AG04450 (cell line): ENCODE results near the gene KRT4. TPM values are rescaled to one million over a fixed set of nuclear protein-coding genes. Genes with fewer than 3 reads are reported as not detected.

ENCODE experiments used
- CTCF ChIA-PET: fragments of 300-600, 350-600 bp; formaldehyde crosslinking; extraction: SDS; loops from one replicate; lab custom pipeline; 2022; ENCODE audit warnings: antibody characterized with exemption, inconsistent platforms; lab: Charles Lee
- POLR2A ChIA-PET: fragments of 350-600 bp; formaldehyde crosslinking; extraction: SDS; loops from one replicate; lab custom pipeline; 2021; ENCODE audit warnings: antibody characterized with exemption, inconsistent platforms; lab: Yijun Ruan, JAX
- DNase-seq: peaks from one replicate; pipeline ENCODE4 v3.0.0-alpha.2; 2011; ENCODE audit warnings: low read depth, low spot score
- H3K27ac ChIP-seq: one replicate; pipeline ENCODE4 v1.5.1; 2012; ENCODE audit warnings: low read depth, low read length, control low read depth
- H3K27me3 ChIP-seq: one replicate; pipeline ENCODE4 v1.6.0; 2012; ENCODE audit warnings: low read length; ENCODE audit not compliant: control insufficient read depth, insufficient read depth
- H3K4me3 ChIP-seq: 2 replicates; pipeline ENCODE4 v1.5.1; 2011; ENCODE audit warnings: mild to moderate bottlenecking, low read depth, low read length, control low read depth
- H3K9me3 ChIP-seq: 2 replicates; pipeline ENCODE4 v1.5.1; 2012; ENCODE audit warnings: low read length; ENCODE audit not compliant: control insufficient read depth, insufficient read depth
- CTCF ChIP-seq: IDR thresholded peaks from 2 replicates; pipeline ENCODE4 v1.5.1; 2011; ENCODE audit warnings: low read depth, low read length, control low read depth, inconsistent platforms
- polyA plus RNA-seq: library from polyadenylated mRNA; depleted of rRNA; stranded (reverse); fragments of >200 nt; gene quantifications from 2 replicates; pipeline ENCODE4 v1.2.3, GENCODE V29; 2011

Gene KRT4
- polyA plus RNA-seq, 1 experiment = 0.16 TPM

- ChIA-PET POLR2A (no interaction called here), CTCF (no interaction called here)
- H3K27me3 ChIP-seq = peaks cover 20% of the 10 kb centered on the region
Measured at GRCh38 chr12:52810554-52810953, 3.4 kb downstream of the KRT4 start.

GRCh38 chr12:52809166-52809565 is 4.8 kb downstream of the KRT4 start:
- no peak for TF ChIP-seq CTCF
- Histone ChIP-seq H3K27ac (no peak overlapping the region), H3K27me3 (peaks cover 18% of the 10 kb centered on the region), H3K9me3 (no peaks in the 10 kb centered on the region), H3K4me3 (no peak overlapping the region)
- ChIA-PET POLR2A (no interaction called here), CTCF (no interaction called here)
- no peak for DNase-seq

More at GRCh38 chr12:52810554-52810953, 3.4 kb downstream of the KRT4 start:
- Histone ChIP-seq H3K9me3 (no peaks in the 10 kb centered on the region), H3K27ac (no peak overlapping the region), H3K4me3 (no peak overlapping the region)
- DNase-seq = no peak
- TF ChIP-seq CTCF = no peak

- Histone ChIP-seq H3K4me3 (no peak overlapping the region), H3K27ac (no peak overlapping the region), H3K9me3 (no peaks in the 10 kb centered on the region), H3K27me3 (peaks cover 15% of the 10 kb centered on the region)
- TF ChIP-seq CTCF = no peak
- ChIA-PET POLR2A (no interaction called here), CTCF (no interaction called here)
- DNase-seq = no peak
Measured at GRCh38 chr12:52808573-52809160, 5.2 kb downstream of the KRT4 start.

GRCh38 chr12:52807544-52808470 is 6.1 kb downstream of the KRT4 start:
- no peak for DNase-seq
- ChIA-PET CTCF (no interaction called here), POLR2A (no interaction called here)
- H3K9me3 ChIP-seq = no peaks in the 10 kb centered on the region
- H3K27ac ChIP-seq = no peak overlapping the region
- H3K27me3 ChIP-seq = peaks cover 12% of the 10 kb centered on the region
- no peak overlapping the region for H3K4me3 ChIP-seq
- no peak for TF ChIP-seq CTCF

- CTCF ChIA-PET = no interaction called here
- Histone ChIP-seq H3K9me3 (no peaks in the 10 kb centered on the region), H3K4me3 (no peak overlapping the region), H3K27ac (no peak overlapping the region), H3K27me3 (peaks cover 15% of the 10 kb centered on the region)
- no peak for TF ChIP-seq CTCF
- POLR2A ChIA-PET = no interaction called here
- no peak for DNase-seq
Measured at GRCh38 chr12:52806821-52807543, 6.9 kb downstream of the KRT4 start.
